Measurements from ENCODE around the gene EPB41L2.

EPB41L2 gene

GRCh38 chr6:130964808-130965604 is 98.0 kb downstream of the EPB41L2 start:
- TF ChIP-seq CTCF (conservative IDR thresholded peaks at IDR 0.05): no peak
- no peak overlapping the region for H3K27ac ChIP-seq

- TF ChIP-seq CTCF (conservative IDR thresholded peaks at IDR 0.05): no peak
- no peak overlapping the region for H3K27ac ChIP-seq
Observed at GRCh38 chr6:130964289-130964688, 98.8 kb downstream of the EPB41L2 start.

- TF ChIP-seq CTCF (conservative IDR thresholded peaks at IDR 0.05): no peak
- H3K27ac ChIP-seq: no peak overlapping the region
Observed at GRCh38 chr6:130962966-130963365, 100.1 kb downstream of the EPB41L2 start.

GRCh38 chr6:130961148-130961547 is 101.9 kb downstream of the EPB41L2 start:
- no peak for TF ChIP-seq CTCF (conservative IDR thresholded peaks at IDR 0.05)
- no peak overlapping the region for H3K27ac ChIP-seq

DNA sequence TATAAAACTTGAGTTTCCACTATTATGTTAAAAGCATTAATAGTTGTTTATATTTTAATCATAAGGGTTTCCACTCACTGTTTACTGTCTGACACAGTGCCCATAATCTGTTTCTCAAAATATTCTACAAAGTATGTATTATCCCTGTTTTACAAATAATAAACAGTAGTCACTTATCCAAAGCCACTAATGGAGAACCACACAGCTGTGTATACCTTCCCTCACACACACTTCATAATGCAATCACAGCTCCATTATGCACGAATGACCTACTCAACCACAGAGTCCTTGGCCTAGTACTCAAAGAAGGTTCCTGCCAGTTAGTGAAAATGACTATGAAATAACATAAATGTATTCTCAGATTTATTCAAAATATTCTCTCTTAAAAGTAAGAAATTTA is 103.1 kb downstream of the EPB41L2 start:
- TF ChIP-seq CTCF (conservative IDR thresholded peaks at IDR 0.05): no peak
- no peak overlapping the region for H3K27ac ChIP-seq

GRCh38 chr6:130958468-130958867 is 104.6 kb downstream of the EPB41L2 start:
- no peak overlapping the region for H3K27ac ChIP-seq
- no peak for TF ChIP-seq CTCF (conservative IDR thresholded peaks at IDR 0.05)

DNA sequence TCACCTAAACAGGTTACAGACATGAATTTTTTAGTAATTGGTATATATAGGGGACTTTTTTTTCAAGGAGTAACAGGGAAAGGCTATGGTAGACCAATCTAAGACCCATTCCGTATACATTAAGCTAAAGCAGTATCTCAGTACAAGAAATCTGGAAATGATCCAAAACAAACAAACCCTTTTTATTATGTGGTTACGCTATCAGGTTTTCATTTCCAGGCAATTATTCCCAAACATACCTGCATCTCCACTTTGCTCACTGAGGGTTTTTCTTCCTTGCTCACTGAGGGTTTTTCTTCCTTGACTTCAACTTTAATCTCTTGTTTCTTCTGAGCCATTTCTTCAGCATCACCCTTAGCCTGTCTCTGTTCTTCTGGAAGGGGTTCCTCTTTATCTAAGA is 107.3 kb downstream of the EPB41L2 start:
- TF ChIP-seq CTCF (conservative IDR thresholded peaks at IDR 0.05): no peak
- H3K27ac ChIP-seq: no peak overlapping the region

All from VCaP (cell line).